ENCODE results near the gene ZNF431. TPM values are rescaled to one million over a fixed set of nuclear protein-coding genes. Genes with fewer than 3 reads are reported as not detected.
"Not testable (repeated sequence)": the region's sequence is repeated elsewhere in the genome, so short reads cannot be mapped to it uniquely, and the experiment has no call there.

Gene ZNF431
- polyA plus RNA-seq, 1 of the 3 experiments (the other 2 are of a cell fraction): 2.4 TPM

DNA sequence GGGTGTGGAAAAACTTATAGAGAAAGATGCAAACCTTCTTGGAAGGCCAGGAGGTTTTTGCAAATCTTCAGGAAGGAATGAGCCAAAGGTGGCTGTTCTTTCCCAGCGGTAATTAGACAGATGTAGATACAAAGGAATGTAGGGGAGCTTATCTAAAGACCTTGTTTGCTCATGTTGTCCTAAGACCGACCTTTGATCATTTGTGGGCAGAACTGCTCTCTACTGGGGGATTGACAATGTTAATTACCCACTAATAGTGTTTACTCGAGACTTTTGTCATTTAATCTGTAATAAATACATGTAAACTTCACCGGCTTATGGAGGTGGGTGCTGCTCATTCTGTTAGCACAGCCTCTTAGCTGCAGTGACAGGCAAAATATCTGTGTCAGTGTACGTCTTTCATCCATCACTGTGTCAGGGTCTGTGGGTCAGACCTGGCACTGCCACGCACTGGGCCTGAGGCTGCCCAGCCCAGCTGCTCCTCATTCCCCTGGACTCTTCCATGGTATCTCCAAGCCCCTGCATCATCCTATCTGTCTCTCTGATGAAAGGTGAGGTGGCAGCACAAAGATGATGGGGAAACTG, 68.3 kb downstream of the ZNF431 start:
- CTCF ChIA-PET: no interaction called here
- no peak for TF ChIP-seq JUND (IDR thresholded peaks at IDR 0.05)
- TF ChIP-seq FOSL2 (IDR thresholded peaks at IDR 0.05; ENCODE audit: borderline replicate concordance, low read depth): no peak

DNA sequence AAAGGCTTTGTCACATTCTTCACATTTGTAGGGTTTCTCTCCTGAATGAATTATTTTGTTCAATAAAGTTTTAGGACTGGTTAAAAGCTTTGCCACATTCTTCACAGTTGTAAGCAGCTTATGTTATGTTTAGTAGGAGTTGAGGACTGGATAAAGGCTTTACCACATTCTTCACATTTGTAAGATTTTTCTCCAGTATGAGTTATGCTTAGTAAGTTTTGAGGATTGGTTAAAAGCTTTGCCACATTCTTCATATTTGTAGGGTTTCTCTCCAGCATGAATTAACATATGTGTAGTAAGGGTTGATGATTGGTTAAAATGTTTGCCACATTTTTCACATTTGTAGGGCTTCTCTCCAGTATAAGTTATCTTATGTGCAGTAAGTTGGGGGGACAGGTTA, 79.9 kb downstream of the ZNF431 start:
- TF ChIP-seq ZBTB33 (IDR thresholded peaks at IDR 0.05; ENCODE audit: borderline replicate concordance, low read depth) (no peak), EZH2phosphoT487 (IDR thresholded peaks at IDR 0.05; ENCODE audit: borderline replicate concordance, low read depth) (no peak), FOSL2 (IDR thresholded peaks at IDR 0.05; ENCODE audit: borderline replicate concordance, low read depth) (no peak), MAX (IDR thresholded peaks at IDR 0.05; ENCODE audit: low read depth) (no peak), JUND (IDR thresholded peaks at IDR 0.05) (no peak), RFX5 (IDR thresholded peaks at IDR 0.05; ENCODE audit: low read length) (no peak), POLR2AphosphoS5 (IDR thresholded peaks at IDR 0.05; ENCODE audit: low read depth, low read length) (no peak), EP300 (IDR thresholded peaks at IDR 0.05; ENCODE audit: borderline replicate concordance in 1 of 2, low read depth in 1 of 2, low read length in 1 of 2) (no peak), IRF3 (IDR thresholded peaks at IDR 0.05; ENCODE audit: low read depth, low read length) (no peak), GABPA (IDR thresholded peaks at IDR 0.05; ENCODE audit: low read depth) (no peak)
- TF ChIP-seq, protein P1, sequence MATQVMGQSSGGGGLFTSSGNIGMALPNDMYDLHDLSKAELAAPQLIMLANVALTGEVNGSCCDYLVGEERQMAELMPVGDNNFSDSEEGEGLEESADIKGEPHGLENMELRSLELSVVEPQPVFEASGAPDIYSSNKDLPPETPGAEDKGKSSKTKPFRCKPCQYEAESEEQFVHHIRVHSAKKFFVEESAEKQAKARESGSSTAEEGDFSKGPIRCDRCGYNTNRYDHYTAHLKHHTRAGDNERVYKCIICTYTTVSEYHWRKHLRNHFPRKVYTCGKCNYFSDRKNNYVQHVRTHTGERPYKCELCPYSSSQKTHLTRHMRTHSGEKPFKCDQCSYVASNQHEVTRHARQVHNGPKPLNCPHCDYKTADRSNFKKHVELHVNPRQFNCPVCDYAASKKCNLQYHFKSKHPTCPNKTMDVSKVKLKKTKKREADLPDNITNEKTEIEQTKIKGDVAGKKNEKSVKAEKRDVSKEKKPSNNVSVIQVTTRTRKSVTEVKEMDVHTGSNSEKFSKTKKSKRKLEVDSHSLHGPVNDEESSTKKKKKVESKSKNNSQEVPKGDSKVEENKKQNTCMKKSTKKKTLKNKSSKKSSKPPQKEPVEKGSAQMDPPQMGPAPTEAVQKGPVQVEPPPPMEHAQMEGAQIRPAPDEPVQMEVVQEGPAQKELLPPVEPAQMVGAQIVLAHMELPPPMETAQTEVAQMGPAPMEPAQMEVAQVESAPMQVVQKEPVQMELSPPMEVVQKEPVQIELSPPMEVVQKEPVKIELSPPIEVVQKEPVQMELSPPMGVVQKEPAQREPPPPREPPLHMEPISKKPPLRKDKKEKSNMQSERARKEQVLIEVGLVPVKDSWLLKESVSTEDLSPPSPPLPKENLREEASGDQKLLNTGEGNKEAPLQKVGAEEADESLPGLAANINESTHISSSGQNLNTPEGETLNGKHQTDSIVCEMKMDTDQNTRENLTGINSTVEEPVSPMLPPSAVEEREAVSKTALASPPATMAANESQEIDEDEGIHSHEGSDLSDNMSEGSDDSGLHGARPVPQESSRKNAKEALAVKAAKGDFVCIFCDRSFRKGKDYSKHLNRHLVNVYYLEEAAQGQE (IDR thresholded peaks at IDR 0.05; ENCODE audit: low read depth, low read length): no peak
- H3F3A ChIP-seq (replicated peaks; ENCODE audit: insufficient read depth): no peaks in the 10 kb centered on the region
- POLR2A ChIA-PET: no interaction called here
- no peak overlapping the region for H3K9ac ChIP-seq
- H3K9me2 ChIP-seq: no peaks in the 10 kb centered on the region
- no peak overlapping the region for H3K4me3 ChIP-seq (ENCODE audit: low read depth in 2 of 2, low read length in 1 of 2)
- H3K27ac ChIP-seq (ENCODE audit: low read depth in 2 of 2, low read length in 1 of 2): no peak overlapping the region
- H3K4me1 ChIP-seq (ENCODE audit: control insufficient read depth in 1 of 2, insufficient read depth in 2 of 2, low read depth in 1 of 2, low read length in 1 of 2): no peaks in the 10 kb centered on the region
- H3K79me2 ChIP-seq (ENCODE audit: insufficient read depth): no peaks in the 10 kb centered on the region
- H3K4me2 ChIP-seq: no peak overlapping the region
- H2AFZ ChIP-seq (ENCODE audit: low read depth): no peak overlapping the region
- no peak for DNase-seq
- H3K36me3 ChIP-seq (replicated peaks in 1 of 2; ENCODE audit: control insufficient read depth in 1 of 2, insufficient read depth in 2 of 2, low read length in 1 of 2): no peaks in the 10 kb centered on the region
- H3K27me3 ChIP-seq (ENCODE audit: insufficient read depth): no peaks in the 10 kb centered on the region
- H4K20me1 ChIP-seq (ENCODE audit: insufficient read depth): no peaks in the 10 kb centered on the region
- H3K9me3 ChIP-seq: no peaks in the 10 kb centered on the region
- CTCF ChIA-PET: no interaction called here

More for the DNA sequence above, 68.3 kb downstream of the ZNF431 start:
- Histone ChIP-seq H3K9ac (no peak overlapping the region), H3K9me3 (no peaks in the 10 kb centered on the region; the same call in 1 of the 2 replicates), H3K4me1 (ENCODE audit: control insufficient read depth in 1 of 2, insufficient read depth in 2 of 2, low read depth in 1 of 2, low read length in 1 of 2) (no peaks in the 10 kb centered on the region), H4K20me1 (ENCODE audit: insufficient read depth) (no peaks in the 10 kb centered on the region), H3K36me3 (replicated peaks in 1 of 2; ENCODE audit: control insufficient read depth in 1 of 2, insufficient read depth in 2 of 2, low read length in 1 of 2) (no peaks in the 10 kb centered on the region), H3K27me3 (ENCODE audit: insufficient read depth) (no peaks in the 10 kb centered on the region), H3K9me2 (no peaks in the 10 kb centered on the region), H3F3A (replicated peaks; ENCODE audit: insufficient read depth) (no peaks in the 10 kb centered on the region), H3K4me2 (no peak overlapping the region), H3K4me3 (ENCODE audit: low read depth in 2 of 2, low read length in 1 of 2) (no peak overlapping the region), H3K27ac (ENCODE audit: low read depth in 2 of 2, low read length in 1 of 2) (no peak overlapping the region), H2AFZ (ENCODE audit: low read depth) (no peak overlapping the region), H3K79me2 (ENCODE audit: insufficient read depth) (no peaks in the 10 kb centered on the region)
- POLR2A ChIA-PET: no interaction called here
- no peak for DNase-seq
- 23% methylated on average over 6 of the region's 6 CpGs for WGBS (ENCODE audit: low lambda C conversion rate)

DNA sequence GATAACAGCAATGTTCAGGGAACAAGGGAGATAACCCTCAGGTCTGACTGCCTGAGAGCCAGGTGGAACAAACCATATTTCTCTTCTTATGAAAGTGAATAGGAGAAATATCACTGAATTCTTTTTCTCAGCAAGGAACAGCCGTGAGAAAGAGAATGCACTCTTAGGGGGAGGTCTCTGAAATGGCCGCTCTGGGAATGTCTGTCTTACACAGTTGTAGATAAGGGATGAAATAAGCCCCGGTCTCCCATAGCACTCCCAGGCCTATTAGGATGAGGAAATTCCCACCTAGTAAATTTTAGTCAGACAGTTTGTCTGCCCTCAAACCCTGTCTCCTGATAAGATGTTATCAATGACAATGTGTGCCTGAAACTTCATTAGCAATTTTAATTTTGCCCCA, 88.1 kb downstream of the ZNF431 start:
- H3K27ac ChIP-seq (ENCODE audit: low read depth in 2 of 2, low read length in 1 of 2); H3K9ac ChIP-seq; H3K36me3 ChIP-seq (replicated peaks in 1 of 2; ENCODE audit: control insufficient read depth in 1 of 2, insufficient read depth in 2 of 2, low read length in 1 of 2); H3K4me3 ChIP-seq (ENCODE audit: low read depth in 2 of 2, low read length in 1 of 2); H3K79me2 ChIP-seq (ENCODE audit: insufficient read depth); H3K27me3 ChIP-seq (ENCODE audit: insufficient read depth); H2AFZ ChIP-seq (ENCODE audit: low read depth); H3K4me2 ChIP-seq; H3K4me1 ChIP-seq (ENCODE audit: control insufficient read depth in 1 of 2, insufficient read depth in 2 of 2, low read depth in 1 of 2, low read length in 1 of 2); POLR2A ChIA-PET; H4K20me1 ChIP-seq (ENCODE audit: insufficient read depth); H3K9me2 ChIP-seq; CTCF ChIA-PET; DNase-seq; H3K9me3 ChIP-seq; H3F3A ChIP-seq (replicated peaks; ENCODE audit: insufficient read depth): not testable (repeated sequence)
- 16% methylated on average over 3 of the region's 3 CpGs for WGBS (ENCODE audit: low lambda C conversion rate)
